ENCODE data around the gene SNAI1. TPM values are rescaled to one million over a fixed set of nuclear protein-coding genes. Genes with fewer than 3 reads are reported as not detected.
"Not testable (repeated sequence)": the region's sequence is repeated elsewhere in the genome, so short reads cannot be mapped to it uniquely, and the experiment has no call there.

SNAI1 gene
- total RNA-seq, 2 donors from 2014 or later, result 2.2 to 3.3 TPM

- Mint-ChIP-seq H3K4me3 (no peak overlapping the region), H3K27ac (peak overlapping the region; percentile 49), H3K36me3 (ENCODE audit: low read depth) (peaks cover 11% of the 10 kb centered on the region), H3K27me3 (no peaks in the 10 kb centered on the region), H3K4me1 (peaks cover 11% of the 10 kb centered on the region)
- DNase-seq (no peak), ATAC-seq (no peak)
- no peaks in the 10 kb centered on the region for H3K9me3 ChIP-seq (ENCODE audit: control insufficient read depth, low read length, poor library complexity, severe bottlenecking)
Measured at GRCh38 chr20:49948809-49949507, 33.8 kb upstream of the SNAI1 start.

GRCh38 chr20:49951151-49951550 is 31.6 kb upstream of the SNAI1 start:
- Mint-ChIP-seq H3K36me3 (ENCODE audit: low read depth) (peaks cover 19% of the 10 kb centered on the region), H3K27ac (no peak overlapping the region), H3K4me1 (peaks cover 4% of the 10 kb centered on the region), H3K27me3 (no peaks in the 10 kb centered on the region), H3K4me3 (no peak overlapping the region)
- H3K9me3 ChIP-seq (ENCODE audit: control insufficient read depth, low read length, poor library complexity, severe bottlenecking), result no peaks in the 10 kb centered on the region
- ATAC-seq, result no peak
- DNase-seq, result no peak

GRCh38 chr20:49955167-49955566 is 27.6 kb upstream of the SNAI1 start:
- H3K9me3 ChIP-seq (ENCODE audit: control insufficient read depth, low read length, poor library complexity, severe bottlenecking), result no peaks in the 10 kb centered on the region
- no peak overlapping the region for H3K27ac Mint-ChIP-seq
- ATAC-seq (no peak), DNase-seq (no peak)
- peaks cover 11% of the 10 kb centered on the region for H3K36me3 Mint-ChIP-seq (ENCODE audit: low read depth)
- H3K4me3 Mint-ChIP-seq, result no peak overlapping the region
- H3K4me1 Mint-ChIP-seq, result no peaks in the 10 kb centered on the region
- no peaks in the 10 kb centered on the region for H3K27me3 Mint-ChIP-seq

- DNase-seq; H3K4me3 Mint-ChIP-seq; H3K4me1 Mint-ChIP-seq; H3K27ac Mint-ChIP-seq; ATAC-seq; H3K27me3 Mint-ChIP-seq; H3K9me3 ChIP-seq (ENCODE audit: control insufficient read depth, low read length, poor library complexity, severe bottlenecking): not testable (repeated sequence)
- H3K36me3 Mint-ChIP-seq (ENCODE audit: low read depth), result peaks cover 11% of the 10 kb centered on the region
Measured at GRCh38 chr20:49955830-49956396, 26.9 kb upstream of the SNAI1 start.

GRCh38 chr20:49956689-49957088 is 26.1 kb upstream of the SNAI1 start:
- no peak overlapping the region for H3K27ac Mint-ChIP-seq
- H3K9me3 ChIP-seq (ENCODE audit: control insufficient read depth, low read length, poor library complexity, severe bottlenecking), result no peaks in the 10 kb centered on the region
- no peaks in the 10 kb centered on the region for H3K4me1 Mint-ChIP-seq
- ATAC-seq (no peak), DNase-seq (no peak)
- H3K27me3 Mint-ChIP-seq, result no peaks in the 10 kb centered on the region
- H3K36me3 Mint-ChIP-seq (ENCODE audit: low read depth), result peaks cover 11% of the 10 kb centered on the region
- no peak overlapping the region for H3K4me3 Mint-ChIP-seq

- not testable (repeated sequence) for H3K27ac Mint-ChIP-seq; H3K27me3 Mint-ChIP-seq; H3K4me1 Mint-ChIP-seq; H3K9me3 ChIP-seq (ENCODE audit: control insufficient read depth, low read length, poor library complexity, severe bottlenecking); ATAC-seq; H3K4me3 Mint-ChIP-seq; DNase-seq
- peaks cover 11% of the 10 kb centered on the region for H3K36me3 Mint-ChIP-seq (ENCODE audit: low read depth)
Measured at GRCh38 chr20:49957089-49957938, 25.5 kb upstream of the SNAI1 start.

- no peak overlapping the region for H3K27ac Mint-ChIP-seq
- no peaks in the 10 kb centered on the region for H3K27me3 Mint-ChIP-seq
- H3K36me3 Mint-ChIP-seq (ENCODE audit: low read depth), result no peaks in the 10 kb centered on the region
- ATAC-seq (no peak), DNase-seq (no peak)
- H3K9me3 ChIP-seq (ENCODE audit: control insufficient read depth, low read length, poor library complexity, severe bottlenecking), result no peaks in the 10 kb centered on the region
- no peak overlapping the region for H3K4me3 Mint-ChIP-seq
- no peaks in the 10 kb centered on the region for H3K4me1 Mint-ChIP-seq
Measured at GRCh38 chr20:49961413-49961812, 21.4 kb upstream of the SNAI1 start.

- no peaks in the 10 kb centered on the region for H3K9me3 ChIP-seq (ENCODE audit: control insufficient read depth, low read length, poor library complexity, severe bottlenecking)
- no peaks in the 10 kb centered on the region for H3K4me1 Mint-ChIP-seq
- no peaks in the 10 kb centered on the region for H3K27me3 Mint-ChIP-seq
- H3K4me3 Mint-ChIP-seq, result no peak overlapping the region
- DNase-seq (no peak), ATAC-seq (peak; percentile 45)
- H3K36me3 Mint-ChIP-seq (ENCODE audit: low read depth), result no peaks in the 10 kb centered on the region
- H3K27ac Mint-ChIP-seq, result no peak overlapping the region
Measured at GRCh38 chr20:49964964-49965780, 17.6 kb upstream of the SNAI1 start.

- DNase-seq, result no peak
- H3K27me3 Mint-ChIP-seq, result no peaks in the 10 kb centered on the region
- no peak overlapping the region for H3K27ac Mint-ChIP-seq
- no peaks in the 10 kb centered on the region for H3K36me3 Mint-ChIP-seq (ENCODE audit: low read depth)
- H3K9me3 ChIP-seq (ENCODE audit: control insufficient read depth, low read length, poor library complexity, severe bottlenecking), result no peaks in the 10 kb centered on the region
- H3K4me1 Mint-ChIP-seq, result no peaks in the 10 kb centered on the region
- ATAC-seq, result no peak
- H3K4me3 Mint-ChIP-seq, result no peak overlapping the region
Measured at GRCh38 chr20:49965781-49966305, 16.9 kb upstream of the SNAI1 start.

- no peaks in the 10 kb centered on the region for H3K4me1 Mint-ChIP-seq
- no peak overlapping the region for H3K4me3 Mint-ChIP-seq
- H3K36me3 Mint-ChIP-seq (ENCODE audit: low read depth), result no peaks in the 10 kb centered on the region
- DNase-seq, result no peak
- ATAC-seq, result no peak
- H3K9me3 ChIP-seq (ENCODE audit: control insufficient read depth, low read length, poor library complexity, severe bottlenecking), result no peaks in the 10 kb centered on the region
- H3K27me3 Mint-ChIP-seq, result no peaks in the 10 kb centered on the region
- H3K27ac Mint-ChIP-seq, result no peak overlapping the region
Measured at GRCh38 chr20:49966861-49967260, 15.9 kb upstream of the SNAI1 start.

- no peaks in the 10 kb centered on the region for H3K4me1 Mint-ChIP-seq
- H3K36me3 Mint-ChIP-seq (ENCODE audit: low read depth), result no peaks in the 10 kb centered on the region
- H3K4me3 Mint-ChIP-seq, result no peak overlapping the region
- ATAC-seq (no peak), DNase-seq (no peak)
- no peaks in the 10 kb centered on the region for H3K9me3 ChIP-seq (ENCODE audit: control insufficient read depth, low read length, poor library complexity, severe bottlenecking)
- H3K27ac Mint-ChIP-seq, result no peak overlapping the region
- peaks cover 6% of the 10 kb centered on the region for H3K27me3 Mint-ChIP-seq
Measured at GRCh38 chr20:49969234-49969633, 13.5 kb upstream of the SNAI1 start.

- Mint-ChIP-seq H3K27ac (no peak overlapping the region), H3K4me1 (no peaks in the 10 kb centered on the region), H3K4me3 (no peak overlapping the region), H3K36me3 (ENCODE audit: low read depth) (no peaks in the 10 kb centered on the region), H3K27me3 (peaks cover 6% of the 10 kb centered on the region)
- no peaks in the 10 kb centered on the region for H3K9me3 ChIP-seq (ENCODE audit: control insufficient read depth, low read length, poor library complexity, severe bottlenecking)
- no peak for DNase-seq
- ATAC-seq, result no peak
Measured at GRCh38 chr20:49969946-49970345, 12.8 kb upstream of the SNAI1 start.

- ATAC-seq, result no peak
- Mint-ChIP-seq H3K36me3 (ENCODE audit: low read depth) (no peaks in the 10 kb centered on the region), H3K27me3 (peaks cover 6% of the 10 kb centered on the region), H3K4me3 (no peak overlapping the region), H3K4me1 (no peaks in the 10 kb centered on the region), H3K27ac (no peak overlapping the region)
- no peaks in the 10 kb centered on the region for H3K9me3 ChIP-seq (ENCODE audit: control insufficient read depth, low read length, poor library complexity, severe bottlenecking)
- no peak for DNase-seq
Measured at GRCh38 chr20:49970498-49970897, 12.3 kb upstream of the SNAI1 start.

All from T-helper 17 cell (primary cell).